Measurements from ENCODE around the gene ANGPTL2. TPM values are rescaled to one million over a fixed set of nuclear protein-coding genes. Genes with fewer than 3 reads are reported as not detected.

ANGPTL2 gene
- total and polyA plus RNA-seq, 9 donors: 36.5 to 104 (median 68.6) TPM

- 95% methylated on average over 4 of the region's 5 CpGs for WGBS (ENCODE audit: insufficient coverage)
- Histone ChIP-seq H3K27ac (ENCODE audit: low read length) (no peak overlapping the region), H3K9me3 (replicated peaks; ENCODE audit: control insufficient read depth, low read depth, low read length) (no peaks in the 10 kb centered on the region), H3K4me1 (ENCODE audit: control insufficient read depth, insufficient read depth, low read length) (peaks cover 20% of the 10 kb centered on the region), H3K27me3 (ENCODE audit: control insufficient read depth, insufficient read depth, low read length) (no peaks in the 10 kb centered on the region), H3K4me3 (ENCODE audit: low read length) (no peak overlapping the region), H3K36me3 (ENCODE audit: control insufficient read depth, insufficient read depth, low read length) (no peaks in the 10 kb centered on the region)
- DNase-seq: no peak
Measured at GRCh38 chr9:127038531-127038930, 83.9 kb downstream of the ANGPTL2 start.

Other genes with a start within 250 kb of the ANGPTL2 start
- gene RALGPS1, start 207.9 kb downstream of the ANGPTL2 start, total RNA-seq: 6.3 TPM
- gene RALGPS1, start 207.9 kb downstream of the ANGPTL2 start, polyA plus RNA-seq (ENCODE audit: insufficient read depth in 1 of 8, insufficient read length in 8 of 8, low replicate concordance in 1 of 8): 1 to 10 TPM; 4.6 to 8.6 (median 7.2) TPM
- gene GARNL3, start 142.1 kb upstream of the ANGPTL2 start, total RNA-seq: 20.2 TPM
- gene GARNL3, start 142.1 kb upstream of the ANGPTL2 start, polyA plus RNA-seq (ENCODE audit: insufficient read depth in 1 of 8, insufficient read length in 8 of 8, low replicate concordance in 1 of 8): 10 to 100 TPM; 14.2 to 23.0 (median 17.9) TPM